GM21786 (cell line): ENCODE results near the gene HIVEP3.

Experiments used
- ATAC-seq: cut with Tn5 transposase; IDR thresholded peaks from one replicate; pipeline ENCODE4 v1.9.1; 2021; ENCODE audit not compliant: unreplicated experiment

Gene HIVEP3

GRCh38 chr1:41657679-41658295 is 260.9 kb downstream of the HIVEP3 start:
- no peak for ATAC-seq

- ATAC-seq, result no peak
Measured at GRCh38 chr1:41656825-41657500, 261.8 kb downstream of the HIVEP3 start.

- ATAC-seq, result no peak
Measured at GRCh38 chr1:41656068-41656467, 262.7 kb downstream of the HIVEP3 start.

GRCh38 chr1:41655632-41656031 is 263.1 kb downstream of the HIVEP3 start:
- no peak for ATAC-seq

- ATAC-seq, result no peak
Measured at GRCh38 chr1:41653574-41653973, 265.1 kb downstream of the HIVEP3 start.

- ATAC-seq, result no peak
Measured at GRCh38 chr1:41652384-41653265, 266.1 kb downstream of the HIVEP3 start.

GRCh38 chr1:41650028-41650880 is 268.5 kb downstream of the HIVEP3 start:
- no peak for ATAC-seq

- ATAC-seq, result no peak
Measured at GRCh38 chr1:41649396-41650027, 269.2 kb downstream of the HIVEP3 start.

- no peak for ATAC-seq
Measured at GRCh38 chr1:41648844-41649243, 269.9 kb downstream of the HIVEP3 start.

GRCh38 chr1:41648230-41648629 is 270.5 kb downstream of the HIVEP3 start:
- ATAC-seq, result no peak

GRCh38 chr1:41647221-41648135 is 271.2 kb downstream of the HIVEP3 start:
- ATAC-seq, result no peak

GRCh38 chr1:41646186-41646585 is 272.5 kb downstream of the HIVEP3 start:
- no peak for ATAC-seq

- no peak for ATAC-seq
Measured at GRCh38 chr1:41645062-41645461, 273.7 kb downstream of the HIVEP3 start.

GRCh38 chr1:41642922-41643821 is 275.6 kb downstream of the HIVEP3 start:
- ATAC-seq, result no peak

- ATAC-seq, result no peak
Measured at GRCh38 chr1:41641941-41642527, 276.7 kb downstream of the HIVEP3 start.

GRCh38 chr1:41641475-41641814 is 277.3 kb downstream of the HIVEP3 start:
- peak; percentile 46 for ATAC-seq

GRCh38 chr1:41640756-41641474 is 277.8 kb downstream of the HIVEP3 start:
- no peak for ATAC-seq
